Adrenal gland (tissue), 12 donors: Measurements from ENCODE around the gene SFRP5. TPM values are rescaled to one million over a fixed set of nuclear protein-coding genes. Genes with fewer than 3 reads are reported as not detected.

Experiments used
- DNase-seq, 7 donors: peaks; one replicate each; pipeline ENCODE4 v3.0.0-alpha.2; 2019 to 2020
- H3K27ac ChIP-seq, 5 donors: fragments of 200-600 bp; sonication (generic) in 4 of 5; 1 replicate in 3 of 5; 2 replicates in 2 of 5; pipeline versions ENCODE4 v1.5.1 to v1.8.0; 2016 to 2020; ENCODE audit warnings: mild to moderate bottlenecking in 1 of 5
- H3K27me3 ChIP-seq: fragments of 200-600 bp; 2 replicates; pipeline ENCODE4 v1.8.0; 2021
- H3K36me3 ChIP-seq, 2 donors: fragments of 200-600 bp; replicated peaks in 1 of 2; 1 replicate in 1 of 2; 2 replicates in 1 of 2; pipeline versions ENCODE4 v1.5.1 to v1.8.0; 2018 to 2022
- H3K4me1 ChIP-seq, 2 donors: fragments of 200-600 bp; replicated peaks in 1 of 2; 1 replicate in 1 of 2; 2 replicates in 1 of 2; pipeline versions ENCODE4 v1.5.1 to v1.8.0; 2018 to 2021
- H3K4me3 ChIP-seq, 4 donors: fragments of 200-600 bp; sonication (generic) in 3 of 4; one replicate each; pipeline ENCODE4 v1.5.1; 2016 to 2018
- H3K9me3 ChIP-seq, 3 donors: fragments of 200-600 bp; sonication (generic) in 1 of 3; replicated peaks in 1 of 3; 1 replicate in 2 of 3; 2 replicates in 1 of 3; pipeline versions ENCODE4 v1.5.1 to v1.8.0; 2016 to 2021
- CTCF ChIP-seq, 6 experiments: fragments of 450-650 bp in 4 of 6; fragments of 200-600 bp in 2 of 6; sonication (generic) in 1 of 6; IDR thresholded peaks; 1 replicate in 5 of 6; 2 replicates in 1 of 6; pipeline versions ENCODE4 v1.5.1 to v1.8.0; 2016 to 2021; ENCODE audit warnings: antibody characterized with exemption in 6 of 6, mild to moderate bottlenecking in 2 of 6, moderate library complexity in 1 of 6
- POLR2A ChIP-seq, 2 donors: fragments of 450-650 bp; IDR thresholded peaks; one replicate each; pipeline ENCODE4 v1.6.1; 2017; ENCODE audit warnings: antibody characterized with exemption in 2 of 2, mild to moderate bottlenecking in 2 of 2, moderate library complexity in 1 of 2
- WGBS, 4 donors: extraction: QIAGEN DNeasy Blood & Tissue Kit in 2 of 4; methylation state at CpG; one replicate each; pipeline versions ENCODE4 v1.1.5 to v1.1.7; 2013 to 2017; 5-methylcytosine and 5-hydroxymethylcytosine counted together
- intact Hi-C, 2 donors: fragments of 100-400 bp; cut with DNase I; formaldehyde crosslinking; loops; one replicate each; pipeline versions ENCODE4 v1.14.1 to v1.15.0; 2022 to 2023
- polyA plus RNA-seq, 3 donors: library from polyadenylated mRNA; stranded (reverse); fragments of 200-250 nt in 2 of 3; fragments of 350-450 nt in 1 of 3; fragmentation: Illumina TruSeq in 1 of 3; extraction: RNeasy Lipid Tissue Mini Kit (QIAGEN cat#74804) in 1 of 3; gene quantifications; one replicate each; pipeline ENCODE4 v1.2.3, GENCODE V29; 2013 to 2014
- total RNA-seq, 9 donors: library from RNA; depleted of rRNA in 4 of 9; stranded (reverse); fragments of >200 nt in 4 of 9; fragments of 120-200 nt in 1 of 9; fragmentation: NEBNext Ultra II Directional in 1 of 9; extraction: Animal tissue kit (Norgen Biotek cat#: 25700) in 1 of 9; gene quantifications; one replicate each; pipeline versions ENCODE4 v1.1.0 to v1.2.4, GENCODE V29; 2013 to 2023
- donor health status: healthy with polysubstance abuse.
- donor health status: Bipolar disorder and iron deficiency.
- donor health status: DM: yes; HTN: yes; CAD: no.
- donor health status: DM: no; HTN: no; CAD: no.
- donor health status: DM: no; HTN: no; CAD: no.
- donor health status: DM: yes; HTN: yes; CAD: no.

The SFRP5 gene
- total and polyA plus RNA-seq, 12 donors = 0.22 to 43.4 (median 5.2) TPM

DNA sequence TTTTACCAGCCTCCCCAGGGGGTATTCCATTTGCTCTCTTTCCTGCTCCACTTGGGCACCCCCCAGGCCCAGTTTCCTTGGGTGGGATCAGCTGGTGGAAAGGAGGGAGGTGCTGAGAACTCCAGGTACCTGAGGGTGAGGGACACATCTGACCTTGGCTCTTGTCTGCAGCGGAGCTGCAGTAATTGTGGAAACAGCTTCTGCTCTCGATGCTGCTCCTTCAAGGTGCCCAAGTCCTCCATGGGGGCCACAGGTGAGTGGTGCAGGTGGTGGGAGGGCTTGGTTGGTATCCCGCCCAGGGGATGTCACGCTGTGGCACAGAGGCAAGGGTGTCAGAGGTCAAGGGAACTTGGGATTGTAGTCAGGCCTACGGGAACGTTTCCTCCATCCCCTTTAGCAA, 14.3 kb downstream of the SFRP5 start:
- no peak for TF ChIP-seq CTCF (IDR thresholded peaks at IDR 0.05)
- no peak for TF ChIP-seq POLR2A (IDR thresholded peaks at IDR 0.05)
- Histone ChIP-seq H3K4me1 (no peaks in the 10 kb centered on the region), H3K9me3 (no peaks in the 10 kb centered on the region), H3K27ac (no peak overlapping the region), H3K36me3 (peaks cover 0 to 66% of the 10 kb centered on the region in 2 donors), H3K4me3 (no peak overlapping the region), H3K27me3 (no peaks in the 10 kb centered on the region)
- WGBS, 4 donors = 57 to 84% (median 78%) methylated on average over 3 to 6 of the region's 6 CpGs
- DNase-seq = no peak
- intact Hi-C loops = no loop called here

DNA sequence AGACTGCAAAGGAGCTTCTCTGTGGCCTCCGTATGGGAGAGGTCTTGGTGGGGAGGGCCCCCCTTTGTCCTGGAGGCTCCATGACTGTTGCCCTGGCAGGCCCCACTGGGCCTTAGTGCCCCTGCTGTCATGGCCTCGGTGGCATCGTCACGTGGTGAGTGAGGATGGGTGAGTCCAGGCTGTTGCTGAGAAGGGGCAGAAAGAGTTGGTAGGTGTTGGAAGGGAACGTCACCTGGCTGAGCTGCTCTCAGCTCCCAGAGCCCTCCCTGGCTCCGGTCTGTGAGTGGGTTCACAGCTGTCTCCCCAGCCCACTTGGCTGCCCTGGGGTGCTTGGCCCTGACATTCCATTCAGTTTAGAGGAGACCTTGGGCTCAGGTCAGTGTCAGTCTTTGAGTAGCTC, 16.1 kb downstream of the SFRP5 start:
- Histone ChIP-seq H3K27me3 (no peaks in the 10 kb centered on the region), H3K27ac (no peak overlapping the region), H3K36me3 (peaks cover 0 to 82% of the 10 kb centered on the region in 2 donors), H3K9me3 (no peaks in the 10 kb centered on the region), H3K4me1 (no peaks in the 10 kb centered on the region), H3K4me3 (no peak overlapping the region)
- intact Hi-C loops = no loop called here
- TF ChIP-seq CTCF (IDR thresholded peaks at IDR 0.05) (no peak), POLR2A (IDR thresholded peaks at IDR 0.05) (no peak)
- DNase-seq = no peak
- WGBS, 4 donors = 88 to 95% (median 91%) methylated on average over 4 to 6 of the region's 6 CpGs

DNA sequence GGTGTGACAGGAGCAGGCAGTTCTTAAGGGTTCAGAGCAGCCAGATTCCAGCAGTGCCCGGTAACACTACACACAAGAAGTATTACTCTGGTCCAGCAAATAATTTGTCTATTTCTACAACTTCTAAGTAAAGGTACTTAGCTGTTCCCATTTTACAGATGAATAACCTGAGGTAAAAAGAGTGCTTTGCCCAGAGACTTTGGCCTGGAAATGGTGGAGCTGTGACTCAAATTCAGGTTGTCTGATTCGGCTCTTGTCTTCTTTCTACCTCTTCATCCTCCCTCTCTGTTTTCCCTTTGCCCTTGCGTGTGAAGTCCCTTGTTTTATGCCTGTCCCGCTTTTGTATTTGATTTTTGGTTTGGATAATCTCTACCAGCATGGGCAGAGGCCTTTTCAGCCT, 17.1 kb downstream of the SFRP5 start:
- Histone ChIP-seq H3K27ac (no peak overlapping the region), H3K9me3 (no peaks in the 10 kb centered on the region), H3K36me3 (peaks cover 0 to 82% of the 10 kb centered on the region in 2 donors), H3K4me1 (no peaks in the 10 kb centered on the region), H3K27me3 (no peaks in the 10 kb centered on the region), H3K4me3 (no peak overlapping the region)
- DNase-seq = no peak
- TF ChIP-seq POLR2A (IDR thresholded peaks at IDR 0.05) (no peak), CTCF (IDR thresholded peaks at IDR 0.05) (no peak)
- intact Hi-C loops = no loop called here
- 81 to 97% (median 87%) methylated on average over 4 of the region's 4 CpGs for WGBS, 4 donors

DNA sequence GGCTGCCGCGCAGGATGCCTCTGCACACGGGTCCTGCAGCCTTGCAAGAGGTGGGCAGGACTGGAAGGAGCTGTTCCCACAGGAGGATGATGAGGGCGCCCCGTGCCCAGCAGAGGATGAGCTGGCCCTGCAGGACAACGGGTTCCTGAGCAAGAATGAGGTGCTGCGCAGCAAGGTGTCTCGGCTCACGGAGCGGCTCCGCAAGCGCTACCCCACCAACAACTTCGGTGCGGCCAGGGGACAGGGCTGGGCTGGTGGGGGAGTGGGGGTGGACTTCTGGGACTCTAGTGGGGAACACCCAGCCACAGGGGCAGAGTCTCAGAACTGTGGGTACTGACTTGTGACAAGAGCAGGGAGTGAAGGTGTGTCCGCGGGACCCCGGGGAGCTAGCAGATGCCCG, 18.8 kb downstream of the SFRP5 start:
- H3K9me3 ChIP-seq = no peaks in the 10 kb centered on the region
- no peak overlapping the region for H3K27ac ChIP-seq
- no peak for TF ChIP-seq POLR2A (IDR thresholded peaks at IDR 0.05)
- no peak for TF ChIP-seq CTCF (IDR thresholded peaks at IDR 0.05)
- intact Hi-C loops = no loop called here
- no peak overlapping the region for H3K4me3 ChIP-seq
- no peak for DNase-seq
- no peaks in the 10 kb centered on the region for H3K4me1 ChIP-seq
- H3K27me3 ChIP-seq = no peaks in the 10 kb centered on the region
- WGBS, 4 donors = 89 to 97% (median 93%) methylated on average over 9 to 18 of the region's 18 CpGs
- peaks cover 0 to 98% of the 10 kb centered on the region in 2 donors for H3K36me3 ChIP-seq
